ENCODE measurements around the gene HDAC9. TPM values are rescaled to one million over a fixed set of nuclear protein-coding genes. Genes with fewer than 3 reads are reported as not detected.

The HDAC9 gene
- total and polyA plus RNA-seq, 2 donors (not counting 1 experiment from before 2014, with no cell fraction given) = 2.9 to 7.9 TPM

GRCh38 chr7:18553605-18554003 lies 58.1 kb downstream of the HDAC9 start:
- Histone ChIP-seq H2AFZ (ENCODE audit: low read length) (no peak overlapping the region), H3K4me3 (replicated peaks in 1 of 4; ENCODE audit: control extremely low read depth in 1 of 4, insufficient read depth in 1 of 4, low read depth in 3 of 4, low read length in 4 of 4) (no peak overlapping the region), H3K9me3 (ENCODE audit: control insufficient read depth, insufficient read depth, low read depth, low read length) (no peaks in the 10 kb centered on the region), H3K79me2 (ENCODE audit: control insufficient read depth, insufficient read depth, low read length) (no peaks in the 10 kb centered on the region), H3K4me1 (ENCODE audit: control insufficient read depth, extremely low read depth, insufficient read depth, low read length) (peaks cover 3% of the 10 kb centered on the region), H3K4me2 (ENCODE audit: extremely low read depth, insufficient read depth, low read length) (no peak overlapping the region), H3K9ac (ENCODE audit: insufficient read depth, low read length) (no peak overlapping the region), H3K27me3 (ENCODE audit: control insufficient read depth, insufficient read depth, low read length) (no peaks in the 10 kb centered on the region), H3K36me3 (ENCODE audit: control insufficient read depth, insufficient read depth, low read length) (no peaks in the 10 kb centered on the region), H3K27ac (ENCODE audit: insufficient read depth, low read length) (no peak overlapping the region), H4K20me1 (ENCODE audit: control insufficient read depth, extremely low read depth, insufficient read depth, low read length) (no peaks in the 10 kb centered on the region)
- DNase-seq (ENCODE audit: low read depth in 2 of 2) = no peak
- TF ChIP-seq EZH2 (IDR thresholded peaks at IDR 0.05; ENCODE audit: low read length, missing control alignments) (no peak), CTCF (conservative IDR thresholded peaks at IDR 0.05 in 1 of 2, IDR thresholded peaks at IDR 0.05 in 1 of 2; ENCODE audit: low read depth in 1 of 2, low read length in 2 of 2) (no peak)

GRCh38 chr7:18555120-18555519 lies 59.6 kb downstream of the HDAC9 start:
- Histone ChIP-seq H3K4me1 (ENCODE audit: control insufficient read depth, extremely low read depth, insufficient read depth, low read length) (peaks cover 3% of the 10 kb centered on the region), H3K79me2 (ENCODE audit: control insufficient read depth, insufficient read depth, low read length) (no peaks in the 10 kb centered on the region), H3K36me3 (ENCODE audit: control insufficient read depth, insufficient read depth, low read length) (no peaks in the 10 kb centered on the region), H3K27me3 (ENCODE audit: control insufficient read depth, insufficient read depth, low read length) (no peaks in the 10 kb centered on the region), H3K9ac (ENCODE audit: insufficient read depth, low read length) (no peak overlapping the region), H3K4me3 (replicated peaks in 1 of 4; ENCODE audit: control extremely low read depth in 1 of 4, insufficient read depth in 1 of 4, low read depth in 3 of 4, low read length in 4 of 4) (no peak overlapping the region), H3K27ac (ENCODE audit: insufficient read depth, low read length) (no peak overlapping the region), H3K4me2 (ENCODE audit: extremely low read depth, insufficient read depth, low read length) (no peak overlapping the region), H3K9me3 (ENCODE audit: control insufficient read depth, insufficient read depth, low read depth, low read length) (no peaks in the 10 kb centered on the region), H2AFZ (ENCODE audit: low read length) (no peak overlapping the region), H4K20me1 (ENCODE audit: control insufficient read depth, extremely low read depth, insufficient read depth, low read length) (no peaks in the 10 kb centered on the region)
- no peak for TF ChIP-seq EZH2 (IDR thresholded peaks at IDR 0.05; ENCODE audit: low read length, missing control alignments)
- TF ChIP-seq CTCF (conservative IDR thresholded peaks at IDR 0.05 in 1 of 2, IDR thresholded peaks at IDR 0.05 in 1 of 2; ENCODE audit: low read depth in 1 of 2, low read length in 2 of 2) = no peak
- DNase-seq (ENCODE audit: low read depth in 2 of 2) = peak in 1 of 2 donors; percentile 73

GRCh38 chr7:18555968-18556367 lies 60.4 kb downstream of the HDAC9 start:
- Histone ChIP-seq H3K4me2 (ENCODE audit: extremely low read depth, insufficient read depth, low read length) (no peak overlapping the region), H4K20me1 (ENCODE audit: control insufficient read depth, extremely low read depth, insufficient read depth, low read length) (no peaks in the 10 kb centered on the region), H3K4me3 (replicated peaks in 1 of 4; ENCODE audit: control extremely low read depth in 1 of 4, insufficient read depth in 1 of 4, low read depth in 3 of 4, low read length in 4 of 4) (no peak overlapping the region), H3K27ac (ENCODE audit: insufficient read depth, low read length) (no peak overlapping the region), H3K9ac (ENCODE audit: insufficient read depth, low read length) (no peak overlapping the region), H3K36me3 (ENCODE audit: control insufficient read depth, insufficient read depth, low read length) (no peaks in the 10 kb centered on the region), H3K79me2 (ENCODE audit: control insufficient read depth, insufficient read depth, low read length) (no peaks in the 10 kb centered on the region), H3K27me3 (ENCODE audit: control insufficient read depth, insufficient read depth, low read length) (no peaks in the 10 kb centered on the region), H3K9me3 (ENCODE audit: control insufficient read depth, insufficient read depth, low read depth, low read length) (no peaks in the 10 kb centered on the region), H3K4me1 (ENCODE audit: control insufficient read depth, extremely low read depth, insufficient read depth, low read length) (peaks cover 3% of the 10 kb centered on the region), H2AFZ (ENCODE audit: low read length) (no peak overlapping the region)
- no peak for DNase-seq (ENCODE audit: low read depth in 2 of 2)
- no peak for TF ChIP-seq CTCF (conservative IDR thresholded peaks at IDR 0.05 in 1 of 2, IDR thresholded peaks at IDR 0.05 in 1 of 2; ENCODE audit: low read depth in 1 of 2, low read length in 2 of 2)
- TF ChIP-seq EZH2 (IDR thresholded peaks at IDR 0.05; ENCODE audit: low read length, missing control alignments) = no peak

All from fibroblast of lung (primary cell).